ENCODE data around the gene CLIC3.
A peak's percentile ranks its signal among the peaks of the same experiment; 100 is the strongest.

CLIC3 gene

DNA sequence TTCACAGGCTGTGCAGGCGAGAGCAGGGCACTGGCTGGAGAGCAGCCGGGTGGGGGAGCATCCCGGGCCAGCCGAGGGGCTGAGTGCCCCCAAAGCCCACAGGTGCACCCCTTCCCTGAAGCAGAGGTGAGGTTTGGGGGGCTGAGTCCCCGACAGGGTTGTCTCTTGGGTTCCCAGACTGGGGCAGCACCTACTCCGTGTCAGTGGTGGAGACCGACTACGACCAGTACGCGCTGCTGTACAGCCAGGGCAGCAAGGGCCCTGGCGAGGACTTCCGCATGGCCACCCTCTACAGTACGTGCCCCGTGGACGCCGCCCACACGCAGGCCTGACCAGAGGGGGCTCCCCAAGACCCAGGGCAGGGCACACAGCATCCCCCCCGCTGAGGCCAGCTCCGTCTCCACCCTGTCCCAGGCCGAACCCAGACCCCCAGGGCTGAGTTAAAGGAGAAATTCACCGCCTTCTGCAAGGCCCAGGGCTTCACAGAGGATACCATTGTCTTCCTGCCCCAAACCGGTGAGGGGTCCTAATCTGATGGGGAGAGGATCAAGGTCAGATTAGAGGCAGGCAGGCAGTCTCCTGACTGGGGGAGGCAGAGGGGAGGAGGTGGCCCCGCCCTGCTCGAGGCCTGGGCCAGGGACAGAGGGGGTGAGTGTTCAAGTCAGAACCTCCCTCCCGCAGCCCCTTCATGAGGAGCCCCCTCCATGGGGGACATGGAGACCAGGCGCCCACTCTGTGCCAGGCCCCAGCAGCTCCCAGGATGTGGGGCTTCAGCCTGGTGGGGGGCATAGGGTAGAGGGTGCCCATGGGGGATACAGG lies 16.4 kb downstream of the CLIC3 start:
- no peak for DNase-seq

DNA sequence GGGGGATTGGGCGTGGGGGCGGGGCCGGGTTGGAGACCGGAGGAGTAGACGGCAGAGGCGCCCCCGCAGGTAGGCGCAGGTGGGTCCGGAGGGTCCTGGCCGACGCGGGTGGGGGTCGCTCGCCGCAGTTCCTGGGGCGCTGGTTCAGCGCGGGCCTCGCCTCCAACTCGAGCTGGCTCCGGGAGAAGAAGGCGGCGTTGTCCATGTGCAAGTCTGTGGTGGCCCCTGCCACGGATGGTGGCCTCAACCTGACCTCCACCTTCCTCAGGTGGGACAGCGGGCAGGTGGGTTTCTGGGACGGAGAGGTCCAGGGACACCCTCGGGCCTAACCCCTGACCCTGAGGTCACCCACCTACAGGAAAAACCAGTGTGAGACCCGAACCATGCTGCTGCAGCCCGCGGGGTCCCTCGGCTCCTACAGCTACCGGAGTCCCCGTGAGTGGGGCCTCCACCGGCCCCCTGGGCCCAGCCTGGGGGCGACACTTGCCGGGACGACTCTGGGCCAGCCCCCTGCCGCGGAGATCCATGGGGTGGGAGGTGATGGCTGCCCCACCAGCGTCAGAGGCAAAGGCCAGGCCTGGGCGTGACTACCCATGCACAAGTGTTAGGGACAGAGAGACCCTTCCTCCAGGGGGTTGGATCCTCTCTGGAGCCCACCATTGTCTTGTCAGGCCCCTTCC lies 17.4 kb downstream of the CLIC3 start:
- DNase-seq, result no peak

DNA sequence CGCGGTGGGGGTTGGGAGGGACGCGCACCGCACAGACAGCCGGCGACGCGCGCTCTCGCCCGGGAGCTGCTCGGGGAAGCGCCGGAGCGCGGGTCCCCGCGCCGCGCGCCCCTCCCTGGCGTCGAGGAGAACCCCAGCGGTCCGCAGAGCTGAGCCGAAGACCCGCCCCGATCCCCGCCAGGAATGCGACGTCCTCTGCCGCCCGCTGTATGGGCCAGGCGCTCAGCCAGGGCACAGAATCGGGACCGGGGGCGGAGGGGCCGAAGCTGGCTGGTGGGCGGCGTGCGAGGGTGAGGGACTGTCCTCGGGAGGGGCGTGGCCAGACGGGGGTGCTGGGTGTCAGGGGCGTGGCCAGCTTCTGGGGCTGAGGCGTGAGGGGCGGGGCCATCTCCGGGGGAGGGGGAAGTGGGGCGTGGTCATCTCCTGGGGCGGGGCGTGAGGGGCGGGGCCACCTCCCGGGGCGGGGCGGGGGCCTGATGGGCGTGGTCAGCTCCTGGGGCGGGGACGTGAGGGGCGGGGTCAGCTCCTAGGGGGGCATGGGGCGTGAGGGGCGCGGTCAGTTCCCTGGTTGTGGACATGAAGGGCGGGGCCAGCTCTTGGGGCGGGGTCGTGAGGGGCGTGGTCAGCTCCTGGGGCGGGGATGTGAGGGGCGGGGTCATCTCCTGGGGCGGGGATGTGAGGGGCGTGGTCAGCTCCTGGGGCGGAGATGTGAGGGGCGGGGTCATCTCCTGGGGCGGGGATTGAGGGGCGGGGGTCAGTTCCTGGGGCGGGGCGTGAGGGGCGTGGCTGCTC lies 18.1 kb downstream of the CLIC3 start:
- DNase-seq, result peak; percentile 80

DNA sequence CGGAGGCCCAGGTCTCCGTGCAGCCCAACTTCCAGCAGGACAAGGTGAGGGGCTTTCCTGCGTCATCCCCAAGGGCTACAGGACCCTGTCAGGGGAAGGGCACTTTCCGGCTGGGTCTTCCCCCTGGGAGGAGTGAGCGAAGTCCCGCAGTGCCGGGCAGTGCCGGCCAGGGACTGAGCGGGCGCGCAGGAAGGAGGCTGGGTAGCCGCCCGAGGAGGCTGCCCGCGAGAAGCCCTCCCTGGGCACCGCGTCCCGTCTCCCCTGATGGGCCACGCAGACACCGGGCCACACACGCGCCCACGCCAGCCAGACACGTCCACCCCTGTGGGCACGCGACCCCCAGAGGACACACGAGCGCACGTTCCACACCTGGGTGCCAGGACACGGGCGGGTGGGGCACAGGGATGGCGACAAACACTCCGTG lies 18.7 kb downstream of the CLIC3 start:
- no peak for DNase-seq

DNA sequence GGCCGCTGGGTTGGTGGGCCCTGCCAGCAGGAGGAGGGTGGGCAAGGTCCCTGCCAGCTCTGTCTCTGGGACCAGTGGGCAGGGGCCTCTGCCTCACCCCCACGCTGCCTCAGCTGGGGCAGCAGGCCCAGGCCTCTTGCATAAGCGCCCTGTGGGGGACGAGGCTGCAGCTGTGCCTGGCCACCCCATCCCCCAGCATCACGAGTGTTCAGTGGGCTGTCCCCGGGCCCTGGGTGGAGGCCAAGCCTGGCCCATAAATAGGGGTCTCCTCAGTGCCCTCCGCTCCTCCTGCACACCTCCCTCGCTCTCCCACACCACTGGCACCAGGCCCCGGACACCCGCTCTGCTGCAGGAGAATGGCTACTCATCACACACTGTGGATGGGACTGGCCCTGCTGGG lies 19.1 kb downstream of the CLIC3 start, which contains the start of gene PTGDS:
Gene PTGDS, plus strand, starts transcription at position 282 of the 400 bp plus-strand sequence. Its CDS starts 75 bp downstream, at position 357.
- DNase-seq, result no peak

DNA sequence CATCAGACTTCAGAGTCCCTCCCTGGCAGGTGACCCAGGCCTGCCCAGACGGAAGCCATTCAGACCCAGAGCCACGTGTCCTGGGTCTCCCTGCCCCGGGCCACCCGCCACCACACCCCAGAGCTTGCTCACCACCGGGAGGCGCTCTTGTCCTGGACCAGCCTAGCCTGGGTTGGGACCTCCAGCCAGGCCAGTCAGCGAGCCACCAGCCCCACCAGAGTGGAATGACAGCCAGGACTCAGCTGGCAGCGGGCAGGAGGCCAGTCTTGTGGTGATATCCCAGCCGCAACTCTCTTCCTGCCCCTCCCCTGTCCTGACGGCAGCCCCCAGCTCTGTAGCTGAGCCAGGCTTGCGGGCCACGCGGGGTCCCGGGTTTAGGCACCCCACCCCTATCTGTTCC lies 20.7 kb downstream of the CLIC3 start:
- peak; percentile 26 for DNase-seq

DNA sequence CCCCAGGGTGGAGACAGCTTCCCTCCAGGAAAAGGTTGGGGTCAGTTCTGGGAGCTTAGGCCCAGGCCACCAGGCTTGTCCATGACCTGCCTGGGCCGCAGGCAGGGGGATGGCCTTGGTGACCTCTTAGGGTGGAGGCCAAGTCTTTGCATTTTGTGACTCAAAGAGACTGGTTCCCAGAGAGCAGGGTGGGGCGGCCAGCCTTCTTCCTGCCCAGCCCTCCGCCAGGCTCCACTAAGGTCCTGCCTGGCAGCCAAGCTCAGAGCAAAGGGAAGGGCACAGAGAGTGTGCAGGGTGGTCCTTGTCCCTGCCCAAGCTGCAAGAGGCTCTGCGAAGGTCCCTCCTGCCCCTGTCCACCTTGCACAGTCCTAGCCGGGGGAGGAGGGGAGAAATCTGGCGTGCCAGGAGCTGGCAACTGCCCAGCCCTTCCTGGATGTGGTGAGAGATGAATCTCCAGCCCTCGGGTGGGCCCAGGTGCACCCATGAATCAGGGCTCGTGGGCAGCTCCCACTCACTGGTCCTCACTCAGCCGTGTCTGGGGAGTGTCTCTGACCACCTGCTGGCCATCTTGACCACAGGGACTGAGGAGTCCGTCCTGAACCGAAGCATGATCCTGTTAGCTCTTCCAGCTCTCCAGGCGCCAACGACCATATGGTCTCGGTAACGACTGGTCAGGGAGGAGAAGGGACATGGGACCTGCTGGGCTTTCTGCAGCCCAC lies 21.4 kb downstream of the CLIC3 start:
- no peak for DNase-seq

DNA sequence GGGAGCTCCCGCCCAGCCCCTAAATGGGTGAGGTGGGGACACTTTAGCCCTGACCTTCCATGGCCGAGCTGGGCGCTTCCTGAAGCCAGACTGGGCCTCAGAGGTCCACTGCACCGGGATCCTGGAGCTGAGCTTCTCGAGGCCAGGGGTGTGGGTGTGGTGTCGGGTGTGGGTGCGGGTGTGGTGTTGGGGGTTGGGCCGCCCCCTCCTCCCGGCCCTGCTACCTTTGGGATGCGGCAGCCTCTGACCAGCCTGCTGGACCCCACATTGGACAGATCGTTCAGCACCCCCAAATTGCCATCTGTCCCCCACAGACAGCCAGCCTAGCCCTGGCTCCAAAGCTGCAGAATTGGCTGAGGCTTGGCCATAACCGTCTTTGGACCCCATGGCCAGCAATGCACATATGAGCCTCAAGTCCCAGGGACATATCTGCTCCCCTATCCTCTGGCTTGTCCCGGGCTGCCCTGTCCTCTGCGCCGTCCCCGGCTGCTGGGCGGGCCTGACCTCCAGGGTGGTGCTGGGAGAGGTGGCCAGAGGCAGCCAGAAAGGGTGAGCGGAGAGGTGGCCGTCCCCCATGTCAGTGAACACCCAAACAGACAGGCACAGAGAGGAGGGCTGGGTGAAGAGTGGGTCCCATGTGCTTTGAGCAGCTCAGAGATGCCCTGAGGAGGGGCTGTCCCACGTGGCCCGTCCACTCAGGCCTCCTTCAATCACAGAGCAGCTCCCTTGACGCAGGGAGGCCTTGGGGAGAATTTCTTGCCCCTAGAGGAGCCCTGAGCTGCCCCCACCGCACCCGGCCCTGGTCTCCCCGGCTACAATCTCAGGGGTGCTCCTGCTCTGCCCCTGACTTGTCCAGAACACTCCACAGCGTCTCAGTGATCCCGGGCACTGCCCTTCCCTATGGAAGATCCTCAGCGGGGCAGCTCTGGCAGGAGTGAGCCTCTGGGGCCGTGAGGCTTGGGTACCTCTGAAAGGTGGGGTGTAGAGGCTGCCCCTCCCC lies 22.4 kb downstream of the CLIC3 start:
- no peak for DNase-seq

DNA sequence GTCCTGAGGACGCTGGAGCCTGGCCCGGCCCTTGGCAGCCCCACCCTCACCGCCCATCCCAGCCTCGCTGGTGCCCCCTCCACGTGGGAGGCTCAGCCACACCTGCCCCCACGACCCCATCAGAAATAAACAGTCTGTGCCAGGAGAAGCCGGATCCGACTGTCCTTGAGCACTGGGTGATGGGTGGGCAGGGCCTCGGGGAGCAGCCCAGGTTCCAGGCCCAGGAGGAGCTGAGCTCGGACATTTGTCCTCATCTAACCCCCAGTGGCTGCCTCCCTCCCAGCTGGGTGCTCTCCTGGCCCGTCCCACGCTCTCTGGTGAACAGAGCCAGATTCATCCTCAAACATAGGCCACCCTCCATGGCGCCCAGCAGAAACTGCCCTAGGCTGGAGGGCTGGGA lies 23.6 kb downstream of the CLIC3 start:
- DNase-seq, result no peak

DNA sequence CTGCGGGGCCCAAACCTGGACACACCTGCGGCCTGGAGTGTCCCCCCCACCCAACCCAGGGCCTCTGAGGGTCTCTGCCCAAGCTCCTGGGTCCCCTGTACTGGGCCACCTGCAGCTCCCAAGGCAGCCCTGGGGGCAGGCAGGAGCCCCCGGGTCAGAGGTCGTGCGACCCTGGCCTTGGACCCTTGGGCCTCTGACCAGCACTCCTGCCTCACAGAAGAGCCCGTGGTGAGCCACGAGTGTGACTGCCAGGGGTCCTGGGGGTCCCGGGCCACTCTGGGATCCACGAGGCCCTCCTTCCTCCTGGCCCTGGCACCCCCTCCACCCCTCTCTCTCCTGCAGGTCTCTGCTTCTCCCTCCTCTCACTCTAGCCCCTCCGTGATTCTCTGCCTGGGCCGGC lies 24.0 kb downstream of the CLIC3 start:
- no peak for DNase-seq

DNA sequence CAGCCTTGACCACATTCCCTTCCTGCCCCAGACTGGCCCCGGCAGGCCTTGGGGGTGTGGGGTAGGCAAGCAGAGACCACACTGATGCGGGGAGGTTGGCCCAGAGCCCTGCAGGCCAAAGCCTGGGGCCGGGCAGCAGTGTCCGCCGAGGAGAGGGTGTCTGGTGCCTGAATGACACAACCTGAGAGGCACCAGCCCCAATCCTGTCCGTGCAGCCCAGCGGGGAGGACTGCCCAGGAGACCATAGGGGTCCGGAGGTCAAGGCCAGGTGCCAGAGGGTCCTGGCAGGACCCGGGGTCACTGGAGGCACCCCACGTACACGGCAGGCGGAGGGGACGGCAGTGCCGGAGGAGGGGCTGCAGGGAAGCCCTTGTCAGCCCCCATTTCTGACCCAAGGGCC lies 24.6 kb downstream of the CLIC3 start:
- DNase-seq, result no peak

DNA sequence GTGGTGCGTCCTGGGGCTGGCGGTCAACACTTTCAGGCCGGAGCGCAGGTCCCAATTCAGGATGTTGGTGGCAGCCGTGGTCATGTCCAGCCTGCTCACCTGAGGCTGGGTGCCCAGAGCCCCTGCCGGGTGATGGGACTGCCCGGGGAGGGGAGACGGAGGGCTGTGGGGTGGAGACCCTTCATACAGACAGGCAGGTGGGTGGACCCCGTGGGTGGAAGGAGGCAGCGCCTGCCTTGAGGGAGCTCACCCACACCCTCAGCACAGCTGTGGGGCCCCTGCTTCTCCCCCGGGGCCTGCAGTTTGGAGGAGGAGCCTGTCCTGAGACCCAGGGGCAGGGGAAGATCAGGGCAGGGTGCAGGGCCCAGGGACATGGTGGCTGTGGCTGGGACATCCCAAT lies 26.0 kb downstream of the CLIC3 start:
- DNase-seq, result no peak

DNA sequence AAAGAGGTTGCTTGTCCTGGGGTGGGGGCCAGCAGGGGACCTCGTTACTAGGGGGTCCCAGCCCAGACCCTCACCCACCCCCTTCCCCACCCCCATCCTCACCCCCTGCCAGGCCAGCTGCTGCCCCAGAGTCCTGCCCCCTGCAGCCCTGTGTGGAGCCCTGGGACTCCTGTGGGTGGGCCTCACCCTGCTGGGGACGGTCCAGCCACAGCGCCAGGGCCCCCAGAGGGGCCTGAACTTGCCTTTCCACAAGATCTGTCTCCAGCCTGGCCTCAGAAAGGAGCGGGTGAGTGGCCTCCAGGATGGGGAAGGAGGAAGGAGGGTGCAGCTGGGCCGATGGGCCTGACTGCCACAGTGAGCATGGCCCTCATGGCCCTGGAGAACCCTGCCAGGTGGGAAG lies 26.6 kb downstream of the CLIC3 start:
- no peak for DNase-seq

DNA sequence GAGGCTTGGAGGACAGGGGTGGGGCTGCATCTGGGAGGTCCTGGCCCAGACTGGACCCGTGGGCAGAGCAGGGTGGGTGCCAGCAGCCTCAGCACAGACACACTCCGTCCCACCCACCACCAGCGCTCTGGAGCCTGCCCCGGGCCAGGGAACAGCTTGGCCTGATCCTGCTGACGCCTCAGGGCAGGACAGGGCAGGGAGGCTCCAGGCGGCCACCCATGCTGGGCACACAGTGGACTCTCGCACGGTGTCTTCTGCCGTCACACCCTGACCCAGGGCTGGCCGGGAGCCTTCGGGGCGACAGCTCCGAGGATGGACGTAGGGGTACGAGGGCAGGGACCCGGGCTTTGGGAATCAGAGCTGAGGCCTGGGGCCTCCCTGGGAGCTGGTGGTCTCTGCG lies 27.2 kb downstream of the CLIC3 start:
- no peak for DNase-seq

DNA sequence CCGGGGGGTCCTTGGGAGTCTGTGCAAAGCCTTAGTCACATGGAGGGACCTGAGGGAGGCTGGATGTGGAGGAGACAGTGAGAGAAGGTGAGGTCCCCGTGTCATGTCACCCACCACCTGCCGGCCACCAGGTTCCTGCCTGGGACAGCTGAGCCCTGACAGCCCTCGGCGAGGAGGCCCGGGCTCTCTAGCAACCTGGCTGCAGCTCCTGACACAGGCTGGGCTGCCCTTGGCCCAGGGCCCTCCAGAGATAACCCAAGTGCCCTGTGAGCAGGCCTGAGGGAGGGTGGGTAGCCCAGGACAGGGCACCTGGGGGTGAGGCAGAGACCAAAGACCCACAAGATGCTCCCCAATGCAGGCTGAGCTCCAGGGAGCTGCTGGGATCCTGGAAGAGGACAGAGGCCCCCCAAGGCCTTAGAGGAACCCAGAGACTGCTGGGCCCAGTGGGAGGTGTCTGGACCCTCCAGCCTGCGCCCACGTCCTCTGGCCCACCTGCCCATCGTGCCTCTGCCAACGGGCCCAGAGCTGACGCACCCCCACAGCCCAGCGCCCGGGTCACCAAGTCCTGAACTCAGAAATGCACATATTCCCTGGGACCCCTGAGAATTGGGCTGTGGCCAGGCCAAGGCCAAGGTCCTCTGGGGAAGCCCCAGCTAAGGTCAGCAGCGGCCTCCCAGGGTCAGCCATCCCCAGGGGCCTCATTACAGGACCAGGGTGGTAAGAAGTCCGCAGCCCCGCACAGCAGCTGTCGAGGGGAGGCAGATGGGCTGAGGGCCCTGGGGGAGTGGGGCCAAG lies 27.8 kb downstream of the CLIC3 start:
- DNase-seq, result no peak

DNA sequence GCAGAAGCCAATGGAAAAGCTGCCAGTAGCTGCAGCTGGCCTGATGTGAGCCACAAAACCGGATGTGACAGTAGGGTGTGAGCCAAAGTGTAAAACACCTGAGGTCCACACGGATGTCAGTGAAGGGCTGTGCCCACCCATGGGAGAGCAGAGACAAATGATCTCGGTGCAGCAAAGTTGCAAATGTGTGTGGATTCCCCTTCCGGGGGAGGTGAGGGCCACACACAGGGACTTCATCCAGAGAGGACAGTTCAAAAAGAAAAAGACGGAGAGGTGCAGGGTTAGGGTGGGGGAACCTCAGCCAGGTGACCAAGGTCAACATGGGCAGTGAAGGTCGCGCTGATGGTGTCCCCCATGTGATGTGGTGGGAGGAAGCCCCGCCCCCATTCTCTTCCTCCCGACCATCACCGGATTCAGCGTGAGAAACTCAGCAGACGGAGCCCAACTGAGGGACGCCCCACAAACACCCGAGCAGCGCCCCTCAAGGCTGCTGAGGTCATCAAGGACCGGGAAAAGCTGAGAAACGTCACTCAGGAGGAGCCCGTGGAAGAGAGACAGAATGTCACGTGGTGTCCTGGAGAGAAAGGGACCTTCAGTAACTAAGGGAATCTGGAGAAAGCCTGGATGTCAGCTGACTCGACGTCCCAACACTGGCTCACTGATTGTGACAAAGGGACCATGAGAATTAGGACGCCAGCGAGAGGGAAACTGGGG lies 30.4 kb downstream of the CLIC3 start:
- no peak for DNase-seq

DNA sequence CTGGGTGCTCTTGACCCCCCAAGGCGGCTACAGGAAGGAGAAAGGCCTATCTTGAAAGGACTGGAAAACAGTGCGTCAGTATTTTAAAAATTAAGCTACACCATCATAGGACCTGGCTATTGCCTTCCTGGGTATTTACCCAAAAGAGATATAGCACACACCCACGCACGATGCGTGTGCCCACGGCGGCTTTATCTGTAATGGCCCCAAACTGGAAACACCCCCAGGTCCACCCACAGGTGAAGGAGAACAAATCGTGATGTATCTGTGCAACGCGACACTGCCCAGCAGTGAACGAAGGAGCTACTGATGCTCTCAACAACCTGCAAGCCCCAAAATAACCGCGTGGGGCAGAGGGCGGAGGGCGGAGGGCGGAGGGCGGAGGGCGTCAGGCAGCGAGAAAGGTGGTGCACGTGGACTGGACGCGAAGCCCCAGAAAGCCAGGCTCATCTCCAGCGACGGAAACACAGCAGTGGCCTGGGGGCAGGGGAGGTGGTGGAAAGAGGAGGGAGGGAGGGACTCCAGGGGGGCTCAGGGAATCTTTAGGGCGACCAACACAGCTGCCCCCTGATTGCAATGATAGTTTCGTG lies 31.4 kb downstream of the CLIC3 start:
- DNase-seq, result no peak

DNA sequence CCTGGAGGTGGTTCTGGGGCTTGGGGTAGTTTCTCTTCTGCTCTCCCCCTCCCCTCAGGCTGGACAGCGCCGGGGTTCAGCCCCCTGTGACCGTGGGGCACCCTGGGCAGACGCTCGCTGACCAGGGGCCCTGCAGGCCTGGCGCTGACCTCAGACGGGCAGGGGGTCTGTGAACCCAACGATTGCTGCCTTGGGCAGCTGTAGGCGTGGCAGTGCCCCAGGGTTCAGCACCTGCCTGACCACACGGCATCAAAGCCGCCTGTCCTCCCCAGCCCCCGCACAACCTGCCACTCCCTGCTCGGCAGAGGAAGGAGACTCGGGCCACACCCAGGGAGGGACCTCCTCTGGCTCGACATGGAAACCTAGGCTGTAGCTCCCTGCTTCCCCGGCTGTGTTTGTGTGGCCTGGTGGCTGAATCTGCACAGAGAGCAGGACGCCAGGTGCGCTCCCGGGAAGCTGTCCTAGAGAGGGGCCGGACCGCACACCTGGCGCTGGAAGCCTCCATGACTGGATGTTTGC lies 32.1 kb downstream of the CLIC3 start:
- DNase-seq, result no peak

DNA sequence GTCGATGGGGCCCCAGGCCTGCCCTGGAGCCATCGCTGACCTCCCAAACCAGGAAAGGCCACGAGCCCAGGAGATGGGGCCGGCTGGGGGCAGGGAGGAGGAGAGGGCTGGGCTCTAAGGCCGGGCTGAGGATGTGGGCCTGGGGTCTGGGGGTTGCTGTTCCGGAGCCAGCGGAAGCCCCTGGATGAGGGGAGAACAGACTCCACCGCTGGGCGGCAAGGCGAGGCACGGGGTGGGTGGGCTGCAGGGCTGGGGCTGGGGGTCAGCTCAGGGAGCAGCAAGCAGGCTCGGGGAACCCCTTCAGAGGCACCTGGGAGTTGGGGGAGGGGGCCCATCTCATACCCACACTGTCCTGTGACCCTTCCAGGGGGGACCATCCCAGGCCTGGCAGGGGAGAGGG lies 32.6 kb downstream of the CLIC3 start:
- no peak for DNase-seq
